ENCODE data around the gene DICER1. TPM values are rescaled to one million over a fixed set of nuclear protein-coding genes. Genes with fewer than 3 reads are reported as not detected.

Gene DICER1
- total and polyA plus RNA-seq, 2 experiments from 2014 or later: 21.4 to 59.2 TPM

DNA sequence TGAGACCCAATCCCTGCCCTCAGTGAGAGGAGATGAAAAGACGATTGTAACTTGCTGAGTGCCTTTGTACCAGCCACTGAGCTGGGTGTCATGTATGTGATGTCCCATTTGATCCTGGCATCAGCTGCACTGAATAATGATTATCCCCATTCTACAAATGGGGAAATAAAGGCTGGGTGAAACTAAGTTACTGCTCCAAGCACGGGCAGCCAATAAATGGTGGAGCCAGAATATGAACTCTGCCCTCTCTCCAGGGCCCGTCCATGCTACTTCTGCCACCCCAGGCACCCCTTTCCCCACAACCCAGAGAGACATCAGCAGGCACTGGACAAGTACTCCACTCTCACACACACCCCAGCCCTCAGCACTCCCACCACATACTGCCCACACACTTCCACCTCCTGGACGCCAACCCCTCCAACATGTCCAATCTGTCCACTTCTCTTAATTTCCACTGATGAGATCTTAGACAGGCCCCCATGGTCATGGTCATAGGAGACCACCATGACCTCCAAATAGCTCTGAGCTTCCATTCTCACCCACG lies 115.8 kb downstream of the DICER1 start (continued):
- TF ChIP-seq, protein P1, sequence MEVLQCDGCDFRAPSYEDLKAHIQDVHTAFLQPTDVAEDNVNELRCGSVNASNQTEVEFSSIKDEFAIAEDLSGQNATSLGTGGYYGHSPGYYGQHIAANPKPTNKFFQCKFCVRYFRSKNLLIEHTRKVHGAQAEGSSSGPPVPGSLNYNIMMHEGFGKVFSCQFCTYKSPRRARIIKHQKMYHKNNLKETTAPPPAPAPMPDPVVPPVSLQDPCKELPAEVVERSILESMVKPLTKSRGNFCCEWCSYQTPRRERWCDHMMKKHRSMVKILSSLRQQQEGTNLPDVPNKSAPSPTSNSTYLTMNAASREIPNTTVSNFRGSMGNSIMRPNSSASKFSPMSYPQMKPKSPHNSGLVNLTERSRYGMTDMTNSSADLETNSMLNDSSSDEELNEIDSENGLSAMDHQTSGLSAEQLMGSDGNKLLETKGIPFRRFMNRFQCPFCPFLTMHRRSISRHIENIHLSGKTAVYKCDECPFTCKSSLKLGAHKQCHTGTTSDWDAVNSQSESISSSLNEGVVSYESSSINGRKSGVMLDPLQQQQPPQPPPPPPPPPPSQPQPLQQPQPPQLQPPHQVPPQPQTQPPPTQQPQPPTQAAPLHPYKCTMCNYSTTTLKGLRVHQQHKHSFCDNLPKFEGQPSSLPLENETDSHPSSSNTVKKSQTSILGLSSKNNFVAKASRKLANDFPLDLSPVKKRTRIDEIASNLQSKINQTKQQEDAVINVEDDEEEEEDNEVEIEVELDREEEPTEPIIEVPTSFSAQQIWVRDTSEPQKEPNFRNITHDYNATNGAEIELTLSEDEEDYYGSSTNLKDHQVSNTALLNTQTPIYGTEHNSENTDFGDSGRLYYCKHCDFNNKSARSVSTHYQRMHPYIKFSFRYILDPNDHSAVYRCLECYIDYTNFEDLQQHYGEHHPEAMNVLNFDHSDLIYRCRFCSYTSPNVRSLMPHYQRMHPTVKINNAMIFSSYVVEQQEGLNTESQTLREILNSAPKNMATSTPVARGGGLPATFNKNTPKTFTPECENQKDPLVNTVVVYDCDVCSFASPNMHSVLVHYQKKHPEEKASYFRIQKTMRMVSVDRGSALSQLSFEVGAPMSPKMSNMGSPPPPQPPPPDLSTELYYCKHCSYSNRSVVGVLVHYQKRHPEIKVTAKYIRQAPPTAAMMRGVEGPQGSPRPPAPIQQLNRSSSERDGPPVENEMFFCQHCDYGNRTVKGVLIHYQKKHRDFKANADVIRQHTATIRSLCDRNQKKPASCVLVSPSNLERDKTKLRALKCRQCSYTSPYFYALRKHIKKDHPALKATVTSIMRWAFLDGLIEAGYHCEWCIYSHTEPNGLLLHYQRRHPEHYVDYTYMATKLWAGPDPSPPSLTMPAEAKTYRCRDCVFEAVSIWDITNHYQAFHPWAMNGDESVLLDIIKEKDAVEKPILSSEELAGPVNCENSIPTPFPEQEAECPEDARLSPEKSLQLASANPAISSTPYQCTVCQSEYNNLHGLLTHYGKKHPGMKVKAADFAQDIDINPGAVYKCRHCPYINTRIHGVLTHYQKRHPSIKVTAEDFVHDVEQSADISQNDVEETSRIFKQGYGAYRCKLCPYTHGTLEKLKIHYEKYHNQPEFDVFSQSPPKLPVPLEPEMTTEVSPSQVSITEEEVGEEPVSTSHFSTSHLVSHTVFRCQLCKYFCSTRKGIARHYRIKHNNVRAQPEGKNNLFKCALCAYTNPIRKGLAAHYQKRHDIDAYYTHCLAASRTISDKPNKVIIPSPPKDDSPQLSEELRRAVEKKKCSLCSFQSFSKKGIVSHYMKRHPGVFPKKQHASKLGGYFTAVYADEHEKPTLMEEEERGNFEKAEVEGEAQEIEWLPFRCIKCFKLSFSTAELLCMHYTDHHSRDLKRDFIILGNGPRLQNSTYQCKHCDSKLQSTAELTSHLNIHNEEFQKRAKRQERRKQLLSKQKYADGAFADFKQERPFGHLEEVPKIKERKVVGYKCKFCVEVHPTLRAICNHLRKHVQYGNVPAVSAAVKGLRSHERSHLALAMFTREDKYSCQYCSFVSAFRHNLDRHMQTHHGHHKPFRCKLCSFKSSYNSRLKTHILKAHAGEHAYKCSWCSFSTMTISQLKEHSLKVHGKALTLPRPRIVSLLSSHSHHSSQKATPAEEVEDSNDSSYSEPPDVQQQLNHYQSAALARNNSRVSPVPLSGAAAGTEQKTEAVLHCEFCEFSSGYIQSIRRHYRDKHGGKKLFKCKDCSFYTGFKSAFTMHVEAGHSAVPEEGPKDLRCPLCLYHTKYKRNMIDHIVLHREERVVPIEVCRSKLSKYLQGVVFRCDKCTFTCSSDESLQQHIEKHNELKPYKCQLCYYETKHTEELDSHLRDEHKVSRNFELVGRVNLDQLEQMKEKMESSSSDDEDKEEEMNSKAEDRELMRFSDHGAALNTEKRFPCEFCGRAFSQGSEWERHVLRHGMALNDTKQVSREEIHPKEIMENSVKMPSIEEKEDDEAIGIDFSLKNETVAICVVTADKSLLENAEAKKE (CRISPR knock-in tag; IDR thresholded peaks at IDR 0.05): no peak
- TF ChIP-seq JUNB (IDR thresholded peaks at IDR 0.05; ENCODE audit: unreplicated experiment): no peak
- no peak for TF ChIP-seq CREB1 (CRISPR knock-in tag; IDR thresholded peaks at IDR 0.05; ENCODE audit: low read depth)

DNA sequence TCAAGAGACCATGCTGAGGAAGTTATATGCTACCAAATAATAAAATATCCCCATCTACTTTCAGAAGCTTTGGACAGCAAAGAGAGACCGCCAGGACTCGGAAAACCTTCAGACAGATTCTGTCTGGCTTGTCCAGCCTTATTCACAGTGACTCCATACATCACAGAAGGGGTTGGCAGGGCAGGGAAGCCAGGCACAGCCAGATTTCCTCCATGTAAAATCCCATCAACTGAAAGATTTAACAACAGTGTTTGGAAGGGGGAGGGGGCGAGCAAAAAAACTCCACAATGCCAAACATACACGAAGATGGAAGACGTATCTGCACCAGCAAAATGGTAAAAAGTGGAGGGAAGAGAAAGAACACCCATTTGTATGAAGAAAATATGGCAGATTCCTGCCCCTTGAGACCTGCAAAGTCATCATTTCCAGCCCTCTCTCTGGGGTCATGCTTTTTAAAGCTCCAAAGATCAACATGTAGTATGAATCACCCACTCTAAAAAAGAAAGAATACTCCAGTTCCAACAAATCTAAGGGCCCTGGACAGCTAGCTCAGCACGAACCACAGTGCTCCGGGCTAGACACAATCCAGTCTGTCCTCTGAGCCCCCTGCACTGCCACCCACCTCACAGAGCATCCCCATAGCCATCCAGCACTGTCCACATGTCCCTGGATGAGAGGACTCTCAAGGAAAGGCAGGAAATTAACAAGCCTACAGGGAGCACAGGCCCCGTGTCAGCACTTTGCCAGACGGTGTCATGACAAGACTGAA lies 116.4 kb downstream of the DICER1 start:
- Histone ChIP-seq H3K79me2 (replicated peaks; ENCODE audit: insufficient read depth) (no peaks in the 10 kb centered on the region), H3K4me1 (ENCODE audit: insufficient read depth) (no peaks in the 10 kb centered on the region), H3K36me3 (ENCODE audit: insufficient read depth) (no peaks in the 10 kb centered on the region), H4K20me1 (replicated peaks; ENCODE audit: insufficient read depth) (no peaks in the 10 kb centered on the region), H3K4me3 (no peak overlapping the region), H3K4me2 (no peak overlapping the region), H2AFZ (no peak overlapping the region), H3K27ac (ENCODE audit: low read depth) (no peak overlapping the region), H3F3A (replicated peaks; ENCODE audit: low read depth) (no peaks in the 10 kb centered on the region), H3K9me2 (ENCODE audit: insufficient read depth) (peaks cover 10% of the 10 kb centered on the region; the same call in 1 of the 2 replicates), H3K27me3 (ENCODE audit: insufficient read depth) (no peaks in the 10 kb centered on the region)
- Mint-ChIP-seq H3K36me3 (ENCODE audit: low read depth) (no peaks in the 10 kb centered on the region; the same call in 2 of the 3 replicates), H3K4me3 (no peak overlapping the region), H3K27ac (no peak overlapping the region), H3K9me3 (no peaks in the 10 kb centered on the region; the same call in 2 of the 3 replicates), H3K4me1 (peaks cover 6% of the 10 kb centered on the region), H3K27me3 (ENCODE audit: insufficient read depth, low read depth, poor library complexity) (peaks cover 7% of the 10 kb centered on the region)
- ATAC-seq (no peak), DNase-seq (ENCODE audit: low spot score) (no peak)
- TF ChIP-seq, protein P2, sequence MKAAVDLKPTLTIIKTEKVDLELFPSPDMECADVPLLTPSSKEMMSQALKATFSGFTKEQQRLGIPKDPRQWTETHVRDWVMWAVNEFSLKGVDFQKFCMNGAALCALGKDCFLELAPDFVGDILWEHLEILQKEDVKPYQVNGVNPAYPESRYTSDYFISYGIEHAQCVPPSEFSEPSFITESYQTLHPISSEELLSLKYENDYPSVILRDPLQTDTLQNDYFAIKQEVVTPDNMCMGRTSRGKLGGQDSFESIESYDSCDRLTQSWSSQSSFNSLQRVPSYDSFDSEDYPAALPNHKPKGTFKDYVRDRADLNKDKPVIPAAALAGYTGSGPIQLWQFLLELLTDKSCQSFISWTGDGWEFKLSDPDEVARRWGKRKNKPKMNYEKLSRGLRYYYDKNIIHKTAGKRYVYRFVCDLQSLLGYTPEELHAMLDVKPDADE (IDR thresholded peaks at IDR 0.05): no peak
- TF ChIP-seq, protein P3, sequence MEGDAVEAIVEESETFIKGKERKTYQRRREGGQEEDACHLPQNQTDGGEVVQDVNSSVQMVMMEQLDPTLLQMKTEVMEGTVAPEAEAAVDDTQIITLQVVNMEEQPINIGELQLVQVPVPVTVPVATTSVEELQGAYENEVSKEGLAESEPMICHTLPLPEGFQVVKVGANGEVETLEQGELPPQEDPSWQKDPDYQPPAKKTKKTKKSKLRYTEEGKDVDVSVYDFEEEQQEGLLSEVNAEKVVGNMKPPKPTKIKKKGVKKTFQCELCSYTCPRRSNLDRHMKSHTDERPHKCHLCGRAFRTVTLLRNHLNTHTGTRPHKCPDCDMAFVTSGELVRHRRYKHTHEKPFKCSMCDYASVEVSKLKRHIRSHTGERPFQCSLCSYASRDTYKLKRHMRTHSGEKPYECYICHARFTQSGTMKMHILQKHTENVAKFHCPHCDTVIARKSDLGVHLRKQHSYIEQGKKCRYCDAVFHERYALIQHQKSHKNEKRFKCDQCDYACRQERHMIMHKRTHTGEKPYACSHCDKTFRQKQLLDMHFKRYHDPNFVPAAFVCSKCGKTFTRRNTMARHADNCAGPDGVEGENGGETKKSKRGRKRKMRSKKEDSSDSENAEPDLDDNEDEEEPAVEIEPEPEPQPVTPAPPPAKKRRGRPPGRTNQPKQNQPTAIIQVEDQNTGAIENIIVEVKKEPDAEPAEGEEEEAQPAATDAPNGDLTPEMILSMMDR (conservative IDR thresholded peaks at IDR 0.05; ENCODE audit: low read depth in 2 of 2): no peak
- no peak for TF ChIP-seq POLR2AphosphoS5 (IDR thresholded peaks at IDR 0.05; ENCODE audit: low read depth)
- TF ChIP-seq NANOG (IDR thresholded peaks at IDR 0.05; ENCODE audit: borderline replicate concordance): no peak
- no peak for TF ChIP-seq CREB1 (CRISPR knock-in tag; IDR thresholded peaks at IDR 0.05; ENCODE audit: low read depth)
- TF ChIP-seq ZNF331 (CRISPR knock-in tag; IDR thresholded peaks at IDR 0.05; ENCODE audit: low read depth): no peak
- no peak for TF ChIP-seq EZH2phosphoT487 (IDR thresholded peaks at IDR 0.05; ENCODE audit: unreplicated experiment)
